HEK293 (cell line): ENCODE measurements around the gene SLC16A6.

ENCODE experiments used
- BCL11A ChIP-seq: fragments of 450-650 bp; formaldehyde crosslinking; IDR thresholded peaks from 2 replicates; pipeline ENCODE4 v1.5.1; 2016; ENCODE audit warnings: low read depth, missing biosample characterization, missing genetic modification characterization
- BCL11B ChIP-seq: fragments of 450-650 bp; formaldehyde crosslinking; IDR thresholded peaks from 2 replicates; pipeline ENCODE4 v1.5.1; 2016; ENCODE audit warnings: low read depth, missing biosample characterization, missing genetic modification characterization
- KLF10 ChIP-seq: fragments of 450-650 bp; IDR thresholded peaks from 2 replicates; pipeline ENCODE4 v1.5.1; 2018; ENCODE audit warnings: missing biosample characterization, mild to moderate bottlenecking, missing genetic modification characterization
- SALL2 ChIP-seq: fragments of 450-650 bp; formaldehyde crosslinking; IDR thresholded peaks from 2 replicates; pipeline ENCODE4 v1.5.0; 2017; ENCODE audit warnings: missing biosample characterization, mild to moderate bottlenecking, missing genetic modification characterization, borderline replicate concordance
- SP7 ChIP-seq: fragments of 450-650 bp; formaldehyde crosslinking; IDR thresholded peaks from 2 replicates; pipeline ENCODE4 v1.5.1; 2016; ENCODE audit warnings: missing biosample characterization, missing genetic modification characterization
- TCF7L2 ChIP-seq: IDR thresholded peaks from 2 replicates; pipeline ENCODE4 v1.6.1; 2011; ENCODE audit warnings: low read depth, mild to moderate bottlenecking, inconsistent platforms, low read length, moderate library complexity, borderline replicate concordance
- ZBTB8A ChIP-seq: fragments of 450-650 bp; formaldehyde crosslinking; IDR thresholded peaks from 2 replicates; pipeline ENCODE4 v1.5.1; 2016; ENCODE audit warnings: missing biosample characterization, missing genetic modification characterization
- ZFHX2 ChIP-seq: fragments of 450-650 bp; formaldehyde crosslinking; conservative IDR thresholded peaks from 2 replicates; pipeline ENCODE4 v1.5.1; 2016; ENCODE audit warnings: missing biosample characterization, missing genetic modification characterization
- ZFP3 ChIP-seq: fragments of 450-650 bp; formaldehyde crosslinking; IDR thresholded peaks from 2 replicates; pipeline ENCODE4 v1.5.1; 2016; ENCODE audit warnings: low read depth, missing biosample characterization, missing genetic modification characterization
- ZNF121 ChIP-seq: fragments of 450-650 bp; formaldehyde crosslinking; IDR thresholded peaks from 2 replicates; pipeline ENCODE4 v1.5.1; 2016; ENCODE audit warnings: missing biosample characterization, missing genetic modification characterization
- ZNF140 ChIP-seq: fragments of 450-650 bp; formaldehyde crosslinking; IDR thresholded peaks from 2 replicates; pipeline ENCODE4 v1.5.1; 2016; ENCODE audit warnings: missing biosample characterization, missing genetic modification characterization
- ZNF292 ChIP-seq: fragments of 450-650 bp; formaldehyde crosslinking; IDR thresholded peaks from 2 replicates; pipeline ENCODE4 v1.5.1; 2016; ENCODE audit warnings: low read depth, missing biosample characterization, missing genetic modification characterization, borderline replicate concordance
- ZNF302 ChIP-seq: fragments of 450-650 bp; formaldehyde crosslinking; IDR thresholded peaks from 2 replicates; pipeline ENCODE4 v1.5.1; 2016; ENCODE audit warnings: missing biosample characterization, missing genetic modification characterization, low read depth
- ZNF335 ChIP-seq: fragments of 450-650 bp; formaldehyde crosslinking; conservative IDR thresholded peaks from 2 replicates; pipeline ENCODE4 v1.5.1; 2016; ENCODE audit warnings: missing biosample characterization, missing genetic modification characterization
- ZNF394 ChIP-seq: fragments of 450-650 bp; formaldehyde crosslinking; IDR thresholded peaks from 2 replicates; pipeline ENCODE4 v1.5.1; 2016; ENCODE audit warnings: missing biosample characterization, missing genetic modification characterization, mild to moderate bottlenecking, moderate library complexity, borderline replicate concordance
- ZNF426 ChIP-seq: fragments of 450-650 bp; formaldehyde crosslinking; IDR thresholded peaks from 2 replicates; pipeline ENCODE4 v1.5.1; 2017; ENCODE audit warnings: missing biosample characterization, missing genetic modification characterization, mild to moderate bottlenecking, inconsistent platforms, moderate library complexity
- ZNF596 ChIP-seq: fragments of 450-650 bp; IDR thresholded peaks from 2 replicates; pipeline ENCODE4 v1.5.0; 2018; ENCODE audit warnings: missing biosample characterization, mild to moderate bottlenecking, missing genetic modification characterization, moderate library complexity
- ZNF621 ChIP-seq: fragments of 450-650 bp; formaldehyde crosslinking; IDR thresholded peaks from 2 replicates; pipeline ENCODE4 v1.5.1; 2017; ENCODE audit warnings: missing biosample characterization, missing genetic modification characterization
- ZNF654 ChIP-seq: fragments of 450-650 bp; formaldehyde crosslinking; IDR thresholded peaks from 2 replicates; pipeline ENCODE4 v1.5.1; 2016; ENCODE audit warnings: low read depth, missing biosample characterization, missing genetic modification characterization
- ZNF747 ChIP-seq: fragments of 450-650 bp; formaldehyde crosslinking; IDR thresholded peaks from 2 replicates; pipeline ENCODE4 v1.5.1; 2016; ENCODE audit warnings: missing biosample characterization, missing genetic modification characterization
- ZSCAN16 ChIP-seq: fragments of 450-650 bp; formaldehyde crosslinking; IDR thresholded peaks from 2 replicates; pipeline ENCODE4 v1.5.1; 2016; ENCODE audit warnings: missing biosample characterization, missing genetic modification characterization
- ZSCAN30 ChIP-seq: fragments of 450-650 bp; IDR thresholded peaks from 2 replicates; pipeline ENCODE4 v1.5.1; 2018; ENCODE audit warnings: missing biosample characterization, mild to moderate bottlenecking, missing genetic modification characterization, moderate library complexity
- TF ChIP-seq, protein P1 (sequence below): fragments of 450-650 bp; formaldehyde crosslinking; IDR thresholded peaks from 2 replicates; pipeline ENCODE4 v1.5.1; 2016; ENCODE audit warnings: missing biosample characterization, missing genetic modification characterization
- TF ChIP-seq, protein P2 (sequence below): fragments of 450-650 bp; formaldehyde crosslinking; IDR thresholded peaks from 2 replicates; pipeline ENCODE4 v1.5.1; 2016; ENCODE audit warnings: missing biosample characterization, missing genetic modification characterization, borderline replicate concordance
- TF ChIP-seq, protein P3 (sequence below): fragments of 450-650 bp; formaldehyde crosslinking; conservative IDR thresholded peaks from 2 replicates; pipeline ENCODE4 v1.5.1; 2016; ENCODE audit warnings: low read depth, missing biosample characterization, missing genetic modification characterization
- TF ChIP-seq, protein P4 (sequence below): fragments of 450-650 bp; formaldehyde crosslinking; optimal IDR thresholded peaks from 2 replicates; pipeline ENCODE3; 2016; ENCODE audit warnings: missing biosample characterization, mild to moderate bottlenecking, missing genetic modification characterization

SLC16A6 gene

DNA sequence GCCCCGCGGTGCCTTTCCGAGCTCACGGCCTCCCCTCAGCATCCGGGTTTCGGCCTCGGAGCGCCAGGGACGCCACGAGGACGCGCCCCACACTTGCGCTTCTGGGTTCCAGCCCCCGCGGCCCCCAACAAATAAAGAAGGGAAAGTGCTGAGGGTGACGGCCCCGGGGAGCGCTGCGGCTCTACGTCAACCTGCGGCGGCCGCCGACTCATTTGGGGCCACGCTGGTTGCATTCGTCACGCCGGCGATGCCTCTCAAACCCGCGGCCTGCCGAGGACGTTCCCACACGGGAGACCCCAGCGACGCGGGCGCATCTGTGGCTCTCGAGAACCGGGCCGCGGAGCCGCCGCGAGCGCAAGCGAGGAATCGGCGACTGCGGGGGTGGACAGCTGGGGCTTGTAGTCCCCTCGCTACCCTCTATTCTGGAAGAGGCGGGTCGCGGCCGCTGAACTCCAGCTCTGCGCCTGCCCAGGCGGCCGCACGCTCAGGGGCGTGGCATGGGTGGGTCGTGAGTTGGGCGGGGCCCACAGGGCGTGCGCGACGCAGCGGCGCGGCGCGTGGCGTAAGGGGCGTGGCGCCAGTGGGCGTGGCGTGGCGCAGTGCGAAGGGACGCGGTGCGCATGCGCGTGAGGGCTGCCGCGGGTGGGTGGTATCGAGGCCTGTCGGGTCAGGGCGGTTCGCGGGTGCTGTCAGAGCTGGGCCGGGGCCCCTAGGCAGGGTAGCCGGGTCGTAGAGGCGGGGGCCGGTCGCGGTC lies 43.3 kb downstream of the SLC16A6 start, which contains the start of gene AMZ2 (continued):
- peak; percentile 24; the same call in 1 of the 2 replicates for TF ChIP-seq ZNF394 (tag by site-specific recombination)
- TF ChIP-seq ZSCAN16 (tag by site-specific recombination), result no peak
- TF ChIP-seq, protein P1, sequence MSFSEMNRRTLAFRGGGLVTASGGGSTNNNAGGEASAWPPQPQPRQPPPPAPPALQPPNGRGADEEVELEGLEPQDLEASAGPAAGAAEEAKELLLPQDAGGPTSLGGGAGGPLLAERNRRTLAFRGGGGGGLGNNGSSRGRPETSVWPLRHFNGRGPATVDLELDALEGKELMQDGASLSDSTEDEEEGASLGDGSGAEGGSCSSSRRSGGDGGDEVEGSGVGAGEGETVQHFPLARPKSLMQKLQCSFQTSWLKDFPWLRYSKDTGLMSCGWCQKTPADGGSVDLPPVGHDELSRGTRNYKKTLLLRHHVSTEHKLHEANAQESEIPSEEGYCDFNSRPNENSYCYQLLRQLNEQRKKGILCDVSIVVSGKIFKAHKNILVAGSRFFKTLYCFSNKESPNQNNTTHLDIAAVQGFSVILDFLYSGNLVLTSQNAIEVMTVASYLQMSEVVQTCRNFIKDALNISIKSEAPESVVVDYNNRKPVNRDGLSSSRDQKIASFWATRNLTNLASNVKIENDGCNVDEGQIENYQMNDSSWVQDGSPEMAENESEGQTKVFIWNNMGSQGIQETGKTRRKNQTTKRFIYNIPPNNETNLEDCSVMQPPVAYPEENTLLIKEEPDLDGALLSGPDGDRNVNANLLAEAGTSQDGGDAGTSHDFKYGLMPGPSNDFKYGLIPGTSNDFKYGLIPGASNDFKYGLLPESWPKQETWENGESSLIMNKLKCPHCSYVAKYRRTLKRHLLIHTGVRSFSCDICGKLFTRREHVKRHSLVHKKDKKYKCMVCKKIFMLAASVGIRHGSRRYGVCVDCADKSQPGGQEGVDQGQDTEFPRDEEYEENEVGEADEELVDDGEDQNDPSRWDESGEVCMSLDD, result peak; percentile 59; the same call in 1 of the 2 replicates
- TF ChIP-seq, protein P2, sequence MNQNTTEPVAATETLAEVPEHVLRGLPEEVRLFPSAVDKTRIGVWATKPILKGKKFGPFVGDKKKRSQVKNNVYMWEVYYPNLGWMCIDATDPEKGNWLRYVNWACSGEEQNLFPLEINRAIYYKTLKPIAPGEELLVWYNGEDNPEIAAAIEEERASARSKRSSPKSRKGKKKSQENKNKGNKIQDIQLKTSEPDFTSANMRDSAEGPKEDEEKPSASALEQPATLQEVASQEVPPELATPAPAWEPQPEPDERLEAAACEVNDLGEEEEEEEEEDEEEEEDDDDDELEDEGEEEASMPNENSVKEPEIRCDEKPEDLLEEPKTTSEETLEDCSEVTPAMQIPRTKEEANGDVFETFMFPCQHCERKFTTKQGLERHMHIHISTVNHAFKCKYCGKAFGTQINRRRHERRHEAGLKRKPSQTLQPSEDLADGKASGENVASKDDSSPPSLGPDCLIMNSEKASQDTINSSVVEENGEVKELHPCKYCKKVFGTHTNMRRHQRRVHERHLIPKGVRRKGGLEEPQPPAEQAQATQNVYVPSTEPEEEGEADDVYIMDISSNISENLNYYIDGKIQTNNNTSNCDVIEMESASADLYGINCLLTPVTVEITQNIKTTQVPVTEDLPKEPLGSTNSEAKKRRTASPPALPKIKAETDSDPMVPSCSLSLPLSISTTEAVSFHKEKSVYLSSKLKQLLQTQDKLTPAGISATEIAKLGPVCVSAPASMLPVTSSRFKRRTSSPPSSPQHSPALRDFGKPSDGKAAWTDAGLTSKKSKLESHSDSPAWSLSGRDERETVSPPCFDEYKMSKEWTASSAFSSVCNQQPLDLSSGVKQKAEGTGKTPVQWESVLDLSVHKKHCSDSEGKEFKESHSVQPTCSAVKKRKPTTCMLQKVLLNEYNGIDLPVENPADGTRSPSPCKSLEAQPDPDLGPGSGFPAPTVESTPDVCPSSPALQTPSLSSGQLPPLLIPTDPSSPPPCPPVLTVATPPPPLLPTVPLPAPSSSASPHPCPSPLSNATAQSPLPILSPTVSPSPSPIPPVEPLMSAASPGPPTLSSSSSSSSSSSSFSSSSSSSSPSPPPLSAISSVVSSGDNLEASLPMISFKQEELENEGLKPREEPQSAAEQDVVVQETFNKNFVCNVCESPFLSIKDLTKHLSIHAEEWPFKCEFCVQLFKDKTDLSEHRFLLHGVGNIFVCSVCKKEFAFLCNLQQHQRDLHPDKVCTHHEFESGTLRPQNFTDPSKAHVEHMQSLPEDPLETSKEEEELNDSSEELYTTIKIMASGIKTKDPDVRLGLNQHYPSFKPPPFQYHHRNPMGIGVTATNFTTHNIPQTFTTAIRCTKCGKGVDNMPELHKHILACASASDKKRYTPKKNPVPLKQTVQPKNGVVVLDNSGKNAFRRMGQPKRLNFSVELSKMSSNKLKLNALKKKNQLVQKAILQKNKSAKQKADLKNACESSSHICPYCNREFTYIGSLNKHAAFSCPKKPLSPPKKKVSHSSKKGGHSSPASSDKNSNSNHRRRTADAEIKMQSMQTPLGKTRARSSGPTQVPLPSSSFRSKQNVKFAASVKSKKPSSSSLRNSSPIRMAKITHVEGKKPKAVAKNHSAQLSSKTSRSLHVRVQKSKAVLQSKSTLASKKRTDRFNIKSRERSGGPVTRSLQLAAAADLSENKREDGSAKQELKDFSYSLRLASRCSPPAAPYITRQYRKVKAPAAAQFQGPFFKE (tag by site-specific recombination), result no peak
- TF ChIP-seq, protein P3, sequence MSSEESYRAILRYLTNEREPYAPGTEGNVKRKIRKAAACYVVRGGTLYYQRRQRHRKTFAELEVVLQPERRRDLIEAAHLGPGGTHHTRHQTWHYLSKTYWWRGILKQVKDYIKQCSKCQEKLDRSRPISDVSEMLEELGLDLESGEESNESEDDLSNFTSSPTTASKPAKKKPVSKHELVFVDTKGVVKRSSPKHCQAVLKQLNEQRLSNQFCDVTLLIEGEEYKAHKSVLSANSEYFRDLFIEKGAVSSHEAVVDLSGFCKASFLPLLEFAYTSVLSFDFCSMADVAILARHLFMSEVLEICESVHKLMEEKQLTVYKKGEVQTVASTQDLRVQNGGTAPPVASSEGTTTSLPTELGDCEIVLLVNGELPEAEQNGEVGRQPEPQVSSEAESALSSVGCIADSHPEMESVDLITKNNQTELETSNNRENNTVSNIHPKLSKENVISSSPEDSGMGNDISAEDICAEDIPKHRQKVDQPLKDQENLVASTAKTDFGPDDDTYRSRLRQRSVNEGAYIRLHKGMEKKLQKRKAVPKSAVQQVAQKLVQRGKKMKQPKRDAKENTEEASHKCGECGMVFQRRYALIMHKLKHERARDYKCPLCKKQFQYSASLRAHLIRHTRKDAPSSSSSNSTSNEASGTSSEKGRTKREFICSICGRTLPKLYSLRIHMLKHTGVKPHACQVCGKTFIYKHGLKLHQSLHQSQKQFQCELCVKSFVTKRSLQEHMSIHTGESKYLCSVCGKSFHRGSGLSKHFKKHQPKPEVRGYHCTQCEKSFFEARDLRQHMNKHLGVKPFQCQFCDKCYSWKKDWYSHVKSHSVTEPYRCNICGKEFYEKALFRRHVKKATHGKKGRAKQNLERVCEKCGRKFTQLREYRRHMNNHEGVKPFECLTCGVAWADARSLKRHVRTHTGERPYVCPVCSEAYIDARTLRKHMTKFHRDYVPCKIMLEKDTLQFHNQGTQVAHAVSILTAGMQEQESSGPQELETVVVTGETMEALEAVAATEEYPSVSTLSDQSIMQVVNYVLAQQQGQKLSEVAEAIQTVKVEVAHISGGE (tag by site-specific recombination), result 0 out of 2 replicates have a peak, but pooled peaks have one; percentile 7
- no peak for TF ChIP-seq ZFP3 (tag by site-specific recombination)
- TF ChIP-seq ZNF335 (tag by site-specific recombination), result peak; percentile 67; the same call in 1 of the 2 replicates
- TF ChIP-seq, protein P4, sequence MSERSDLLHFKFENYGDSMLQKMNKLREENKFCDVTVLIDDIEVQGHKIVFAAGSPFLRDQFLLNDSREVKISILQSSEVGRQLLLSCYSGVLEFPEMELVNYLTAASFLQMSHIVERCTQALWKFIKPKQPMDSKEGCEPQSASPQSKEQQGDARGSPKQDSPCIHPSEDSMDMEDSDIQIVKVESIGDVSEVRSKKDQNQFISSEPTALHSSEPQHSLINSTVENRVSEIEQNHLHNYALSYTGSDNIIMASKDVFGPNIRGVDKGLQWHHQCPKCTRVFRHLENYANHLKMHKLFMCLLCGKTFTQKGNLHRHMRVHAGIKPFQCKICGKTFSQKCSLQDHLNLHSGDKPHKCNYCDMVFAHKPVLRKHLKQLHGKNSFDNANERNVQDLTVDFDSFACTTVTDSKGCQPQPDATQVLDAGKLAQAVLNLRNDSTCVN (tag by site-specific recombination), result peak; percentile 97
- no peak for TF ChIP-seq ZNF140 (tag by site-specific recombination)
- TF ChIP-seq SALL2, result no peak
- TF ChIP-seq BCL11B (tag by site-specific recombination), result no peak
- peak; percentile 49; the same call in 1 of the 2 replicates for TF ChIP-seq SP7 (tag by site-specific recombination)
- no peak for TF ChIP-seq ZNF621 (tag by site-specific recombination)
- no peak for TF ChIP-seq ZNF747
- peak; percentile 84 for TF ChIP-seq ZFHX2
- no peak for TF ChIP-seq ZNF654 (tag by site-specific recombination)
- TF ChIP-seq ZNF596 (tag by site-specific recombination), result no peak
- TF ChIP-seq ZBTB8A (tag by site-specific recombination), result peak; percentile 24
- TF ChIP-seq ZNF302 (tag by site-specific recombination), result no peak
- TF ChIP-seq ZNF121, result peak; percentile 8
- peak; percentile 78 for TF ChIP-seq ZSCAN30 (tag by site-specific recombination)
- TF ChIP-seq BCL11A, result no peak
- TF ChIP-seq ZNF292 (tag by site-specific recombination), result no peak
- TF ChIP-seq ZNF426 (tag by site-specific recombination), result no peak
- TF ChIP-seq TCF7L2, result no peak
- peak; percentile 99 for TF ChIP-seq KLF10
